Activated T-cell treated with anti-CD3 and anti-CD28 coated beads, Interleukin-2, amount 50 U/mL, for 72 hours (primary cell): ENCODE results near the gene SDK1. TPM values are rescaled to one million over a fixed set of nuclear protein-coding genes. Genes with fewer than 3 reads are reported as not detected.

Experiments used
- ATAC-seq, 2 donors: fragments of 150-1000 bp; cut with Tn5 transposase; replicated peaks in 1 of 2; 2 replicates each; pipeline ENCODE4 v1.10.0; 2021; ENCODE audit warnings: moderate library complexity in 2 of 2, mild to moderate bottlenecking in 1 of 2
- DNase-seq, 2 donors: peaks; one replicate each; pipeline ENCODE4 v3.0.0; 2021 to 2022; ENCODE audit warnings: mixed read lengths in 1 of 2
- H3K27ac Mint-ChIP-seq: one replicate; pipeline ENCODE4 v1.8.0; 2022; ENCODE audit warnings: mild to moderate bottlenecking, moderate library complexity, mixed read lengths
- H3K27me3 Mint-ChIP-seq: one replicate; pipeline ENCODE4 v1.8.0; 2022; ENCODE audit warnings: low read depth, mixed read lengths
- H3K36me3 Mint-ChIP-seq, 2 donors: one replicate each; pipeline ENCODE4 v1.8.0; 2022; ENCODE audit warnings: mixed read lengths in 2 of 2, mild to moderate bottlenecking in 1 of 2; ENCODE audit not compliant: insufficient read depth in 2 of 2
- H3K4me1 Mint-ChIP-seq: one replicate; pipeline ENCODE4 v1.8.0; 2022; ENCODE audit warnings: low read depth, mixed read lengths
- H3K4me3 Mint-ChIP-seq, 2 donors: one replicate each; pipeline ENCODE4 v1.8.0; 2022; ENCODE audit warnings: mild to moderate bottlenecking in 2 of 2, mixed read lengths in 2 of 2, moderate library complexity in 2 of 2
- H3K9me3 Mint-ChIP-seq, 2 donors: one replicate each; pipeline ENCODE4 v1.8.0; 2022; ENCODE audit warnings: mixed read lengths in 2 of 2
- total RNA-seq, 2 donors: library from RNA; stranded (reverse); gene quantifications; one replicate each; pipeline ENCODE4 v1.2.3, GENCODE V29; 2022

SDK1 gene
- total RNA-seq, 2 donors from 2014 or later, result 6.1 to 6.3 TPM

DNA sequence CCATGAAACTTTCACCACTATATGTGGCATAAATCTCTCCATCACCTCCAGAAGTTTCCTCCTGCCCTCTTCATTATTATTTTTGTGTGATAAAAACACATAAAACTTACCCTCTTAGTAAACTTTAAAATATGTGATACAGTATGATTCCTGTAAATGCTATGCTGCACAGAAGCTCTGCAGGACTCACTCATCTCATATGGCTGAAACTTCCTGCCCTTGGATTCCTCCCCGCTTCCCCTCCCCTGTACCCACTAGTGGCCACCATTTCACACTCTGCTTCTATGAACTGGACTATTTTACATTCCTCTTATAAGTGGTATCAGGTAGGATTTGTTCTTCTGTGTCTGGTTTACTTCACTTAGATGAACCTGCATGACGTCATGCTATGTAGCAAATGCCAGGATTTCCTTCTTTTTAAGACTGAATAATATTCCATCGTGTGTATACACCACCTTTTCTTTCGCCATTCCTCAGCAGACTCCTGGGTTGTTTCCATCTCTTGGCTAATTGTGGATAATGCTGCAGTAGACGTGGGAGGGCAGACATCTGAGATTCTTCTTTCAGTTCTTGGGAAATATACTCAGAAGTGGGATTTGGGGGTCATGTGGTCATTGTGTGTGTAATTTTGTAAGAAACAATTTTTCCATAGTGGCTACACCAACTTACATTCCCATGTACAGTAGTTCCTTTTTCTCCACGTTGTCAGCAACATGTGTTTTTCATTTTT, 335.2 kb downstream of the SDK1 start:
- Mint-ChIP-seq H3K36me3 (peaks cover under 1 to 3% of the 10 kb centered on the region in 2 donors), H3K27ac (no peak overlapping the region), H3K4me3 (no peak overlapping the region), H3K4me1 (no peaks in the 10 kb centered on the region), H3K9me3 (peaks cover 2% of the 10 kb centered on the region in 2 donors), H3K27me3 (no peaks in the 10 kb centered on the region)
- ATAC-seq, result no peak
- no peak for DNase-seq

- no peaks in the 10 kb centered on the region for H3K4me1 Mint-ChIP-seq
- no peaks in the 10 kb centered on the region for H3K36me3 Mint-ChIP-seq
- DNase-seq (no peak), ATAC-seq (no peak)
- no peak overlapping the region for H3K4me3 Mint-ChIP-seq
- H3K9me3 Mint-ChIP-seq, result no peaks in the 10 kb centered on the region
- H3K27me3 Mint-ChIP-seq, result no peaks in the 10 kb centered on the region
- H3K27ac Mint-ChIP-seq, result no peak overlapping the region
These were observed 338.2 kb downstream of the SDK1 start for GRCh38 chr7:3639253-3639652.

GRCh38 chr7:3641582-3641981, 340.5 kb downstream of the SDK1 start:
- no peaks in the 10 kb centered on the region for H3K27me3 Mint-ChIP-seq
- no peaks in the 10 kb centered on the region for H3K9me3 Mint-ChIP-seq
- H3K4me3 Mint-ChIP-seq, result no peak overlapping the region
- H3K27ac Mint-ChIP-seq, result no peak overlapping the region
- no peaks in the 10 kb centered on the region for H3K36me3 Mint-ChIP-seq
- no peak for ATAC-seq
- no peaks in the 10 kb centered on the region for H3K4me1 Mint-ChIP-seq
- DNase-seq, result no peak

GRCh38 chr7:3643091-3643490, 342.0 kb downstream of the SDK1 start:
- no peaks in the 10 kb centered on the region for H3K9me3 Mint-ChIP-seq
- no peaks in the 10 kb centered on the region for H3K4me1 Mint-ChIP-seq
- ATAC-seq, result no peak
- no peaks in the 10 kb centered on the region for H3K36me3 Mint-ChIP-seq
- no peak for DNase-seq
- no peak overlapping the region for H3K27ac Mint-ChIP-seq
- H3K27me3 Mint-ChIP-seq, result no peaks in the 10 kb centered on the region
- H3K4me3 Mint-ChIP-seq, result no peak overlapping the region

- DNase-seq (no peak), ATAC-seq (no peak)
- Mint-ChIP-seq H3K4me1 (peaks cover 4% of the 10 kb centered on the region), H3K9me3 (no peaks in the 10 kb centered on the region), H3K36me3 (no peaks in the 10 kb centered on the region), H3K27me3 (no peaks in the 10 kb centered on the region), H3K4me3 (no peak overlapping the region), H3K27ac (no peak overlapping the region)
These were observed 347.2 kb downstream of the SDK1 start for GRCh38 chr7:3648276-3648675.

- no peak for ATAC-seq
- Mint-ChIP-seq H3K27ac (no peak overlapping the region), H3K4me1 (peaks cover 13% of the 10 kb centered on the region), H3K27me3 (no peaks in the 10 kb centered on the region), H3K9me3 (no peaks in the 10 kb centered on the region), H3K36me3 (no peaks in the 10 kb centered on the region), H3K4me3 (no peak overlapping the region)
- no peak for DNase-seq
These were observed 348.2 kb downstream of the SDK1 start for GRCh38 chr7:3649250-3649649.

- no peaks in the 10 kb centered on the region for H3K36me3 Mint-ChIP-seq
- ATAC-seq, result no peak
- H3K27me3 Mint-ChIP-seq, result no peaks in the 10 kb centered on the region
- H3K9me3 Mint-ChIP-seq, result no peaks in the 10 kb centered on the region
- H3K4me3 Mint-ChIP-seq, result no peak overlapping the region
- no peak for DNase-seq
- no peak overlapping the region for H3K27ac Mint-ChIP-seq
- peaks cover 13% of the 10 kb centered on the region for H3K4me1 Mint-ChIP-seq
These were observed 348.8 kb downstream of the SDK1 start for GRCh38 chr7:3649678-3650440.

DNA sequence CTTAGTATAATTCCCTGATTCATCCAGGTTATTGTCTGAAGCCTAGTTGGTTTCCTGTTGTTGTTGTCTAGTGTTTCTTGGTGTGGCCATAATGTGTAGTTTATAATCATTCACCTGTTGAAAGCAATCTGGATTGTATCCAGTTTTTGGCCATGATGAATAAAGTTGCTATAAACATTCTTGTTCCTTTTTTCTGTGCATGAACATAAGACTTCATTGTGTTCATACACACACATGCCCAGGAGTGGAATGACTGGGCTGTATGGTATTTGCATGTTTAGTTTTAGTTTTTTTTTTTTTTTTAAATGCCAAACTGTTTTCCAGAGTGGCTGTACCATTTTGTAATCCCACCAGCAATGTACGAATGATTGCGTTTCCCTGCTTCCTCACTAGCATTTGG, 349.8 kb downstream of the SDK1 start:
- Mint-ChIP-seq H3K9me3 (no peaks in the 10 kb centered on the region), H3K27me3 (no peaks in the 10 kb centered on the region), H3K36me3 (no peaks in the 10 kb centered on the region), H3K4me1 (peaks cover 13% of the 10 kb centered on the region), H3K4me3 (no peak overlapping the region), H3K27ac (no peak overlapping the region)
- no peak for DNase-seq
- ATAC-seq, result no peak

- Mint-ChIP-seq H3K27me3 (no peaks in the 10 kb centered on the region), H3K4me3 (no peak overlapping the region), H3K36me3 (no peaks in the 10 kb centered on the region), H3K4me1 (peaks cover 13% of the 10 kb centered on the region), H3K27ac (no peak overlapping the region), H3K9me3 (no peaks in the 10 kb centered on the region)
- no peak for ATAC-seq
- no peak for DNase-seq
These were observed 354.6 kb downstream of the SDK1 start for GRCh38 chr7:3655635-3656034.

DNA sequence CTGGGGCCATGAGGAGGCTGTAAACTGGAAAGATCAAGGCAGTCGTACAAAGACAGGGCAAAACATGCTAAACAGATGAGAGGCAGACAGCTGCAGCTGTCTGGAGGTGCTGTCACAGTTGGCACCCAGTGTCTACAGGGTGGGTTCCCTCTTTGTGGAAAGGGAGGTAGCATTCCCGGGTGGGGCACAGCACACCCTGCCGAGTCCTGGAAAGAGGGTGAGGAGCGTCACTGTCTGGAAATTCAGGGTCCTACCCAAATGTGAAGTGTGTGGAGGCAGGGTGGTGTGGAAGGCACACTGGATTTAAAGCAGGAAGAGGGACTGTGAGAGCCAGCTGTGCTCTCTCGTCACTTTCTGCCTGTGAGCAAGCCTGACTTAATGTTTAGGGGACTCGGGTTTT, 356.2 kb downstream of the SDK1 start:
- Mint-ChIP-seq H3K27ac (no peak overlapping the region), H3K27me3 (no peaks in the 10 kb centered on the region), H3K4me3 (no peak overlapping the region), H3K36me3 (no peaks in the 10 kb centered on the region), H3K4me1 (peaks cover 13% of the 10 kb centered on the region), H3K9me3 (no peaks in the 10 kb centered on the region)
- no peak for ATAC-seq
- DNase-seq, result no peak

GRCh38 chr7:3668743-3669142, 367.7 kb downstream of the SDK1 start:
- Mint-ChIP-seq H3K4me1 (no peaks in the 10 kb centered on the region), H3K4me3 (no peak overlapping the region), H3K27me3 (no peaks in the 10 kb centered on the region), H3K27ac (no peak overlapping the region), H3K9me3 (no peaks in the 10 kb centered on the region), H3K36me3 (no peaks in the 10 kb centered on the region)
- DNase-seq, result no peak
- no peak for ATAC-seq

DNA sequence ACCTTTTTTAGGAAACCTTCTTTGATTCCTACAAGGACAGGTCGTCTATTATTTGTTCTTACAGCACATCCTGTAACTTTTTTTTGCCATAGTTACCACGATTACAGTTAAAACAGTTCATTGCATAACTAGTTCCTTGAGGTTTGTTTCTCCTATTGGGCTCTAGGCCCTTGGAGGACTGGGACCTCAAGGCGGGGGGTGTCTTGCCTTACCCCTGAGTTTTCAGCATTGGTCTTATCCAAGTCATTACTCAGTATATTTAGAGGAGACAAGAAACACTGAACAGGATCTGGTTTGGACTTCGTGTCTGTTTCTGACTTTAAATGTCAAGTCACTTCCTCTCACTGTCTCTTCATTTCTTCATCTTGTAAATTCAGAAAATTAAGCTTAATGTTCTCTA, 369.8 kb downstream of the SDK1 start:
- no peaks in the 10 kb centered on the region for H3K36me3 Mint-ChIP-seq
- no peaks in the 10 kb centered on the region for H3K27me3 Mint-ChIP-seq
- peak in 1 of 2 donors; percentile 35 for ATAC-seq
- no peaks in the 10 kb centered on the region for H3K9me3 Mint-ChIP-seq
- no peak overlapping the region for H3K4me3 Mint-ChIP-seq
- no peak overlapping the region for H3K27ac Mint-ChIP-seq
- no peaks in the 10 kb centered on the region for H3K4me1 Mint-ChIP-seq
- peak in 1 of 2 donors; percentile 4 for DNase-seq

- Mint-ChIP-seq H3K36me3 (no peaks in the 10 kb centered on the region), H3K4me1 (no peaks in the 10 kb centered on the region), H3K4me3 (no peak overlapping the region), H3K9me3 (no peaks in the 10 kb centered on the region), H3K27ac (no peak overlapping the region), H3K27me3 (no peaks in the 10 kb centered on the region)
- peak; percentile 46 to 54 for DNase-seq
- ATAC-seq, result peak in 1 of 2 donors; percentile 32
These were observed 372.5 kb downstream of the SDK1 start for GRCh38 chr7:3673524-3673923.
